GM18499 (cell line): ENCODE results near the gene DIS3L2.
"Not testable (repeated sequence)": the region's sequence is repeated elsewhere in the genome, so short reads cannot be mapped to it uniquely, and the experiment has no call there.

Experiments
- ATAC-seq: cut with Tn5 transposase; IDR thresholded peaks from one replicate; pipeline ENCODE4 v1.9.1; 2021; ENCODE audit warnings: moderate number of reproducible peaks; ENCODE audit not compliant: insufficient read depth, unreplicated experiment

Gene DIS3L2

DNA sequence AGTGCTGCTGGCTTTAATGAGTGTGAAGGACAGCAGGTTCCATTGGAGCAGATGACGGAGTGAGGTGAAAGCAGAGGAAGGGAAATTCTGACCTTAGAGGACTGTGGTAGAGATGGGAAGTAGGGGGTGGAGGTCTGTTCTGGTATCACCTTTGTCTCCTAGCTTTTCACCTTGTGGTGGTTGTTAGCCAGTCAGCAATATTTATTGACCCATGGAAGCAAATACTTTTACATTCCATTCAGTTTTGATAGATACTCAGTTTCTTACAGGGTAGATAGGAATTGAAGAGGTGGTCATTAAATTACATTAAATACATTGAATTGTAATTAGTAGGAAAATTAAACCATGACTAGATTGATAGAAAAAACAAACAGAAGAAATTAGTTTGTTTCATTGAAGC, 180.1 kb downstream of the DIS3L2 start:
- no peak for ATAC-seq

DNA sequence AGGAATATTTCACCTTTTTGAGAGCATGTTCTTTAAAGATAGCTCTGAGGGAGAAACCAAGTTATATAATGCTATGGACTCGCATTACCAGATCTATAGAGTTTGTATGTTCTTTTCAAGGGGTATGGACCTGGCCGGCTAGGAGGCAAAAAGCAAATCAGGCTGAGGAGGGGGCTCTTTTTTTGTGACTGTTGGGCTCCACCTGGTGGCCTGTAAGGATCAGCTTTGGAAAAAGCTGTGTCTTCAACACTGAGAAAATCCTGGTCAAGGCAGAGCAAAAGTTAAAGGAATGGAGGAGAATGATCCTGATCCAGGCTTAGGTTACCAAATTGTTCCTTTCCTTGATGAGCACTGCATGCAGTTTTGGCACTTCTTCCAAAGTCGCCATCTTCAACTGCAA, 180.5 kb downstream of the DIS3L2 start:
- no peak for ATAC-seq

- ATAC-seq = no peak
Measured at GRCh38 chr2:232142502-232142901, 181.0 kb downstream of the DIS3L2 start.

GRCh38 chr2:232146294-232146693, 184.8 kb downstream of the DIS3L2 start:
- ATAC-seq = no peak

GRCh38 chr2:232147440-232148077, 186.0 kb downstream of the DIS3L2 start:
- ATAC-seq = no peak

DNA sequence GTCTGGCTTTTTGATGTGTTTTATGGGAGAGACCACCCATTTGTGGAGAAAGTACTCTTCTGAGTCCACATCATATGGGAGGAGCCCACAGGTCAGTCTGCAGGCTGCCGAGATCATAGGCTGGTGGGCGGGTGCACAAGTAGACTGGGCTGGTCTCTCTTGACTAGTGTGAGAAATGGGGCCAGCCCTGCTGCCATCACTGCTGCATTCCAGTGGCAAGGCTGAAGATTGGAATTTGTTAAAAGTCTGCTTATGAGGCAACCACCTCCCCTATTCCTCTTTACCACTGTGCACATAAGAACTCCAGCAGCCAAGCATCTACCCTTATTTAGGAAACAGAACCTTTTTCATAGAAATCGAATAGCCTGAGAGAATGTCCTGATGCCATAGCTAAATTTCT, 200.7 kb downstream of the DIS3L2 start:
- no peak for ATAC-seq

DNA sequence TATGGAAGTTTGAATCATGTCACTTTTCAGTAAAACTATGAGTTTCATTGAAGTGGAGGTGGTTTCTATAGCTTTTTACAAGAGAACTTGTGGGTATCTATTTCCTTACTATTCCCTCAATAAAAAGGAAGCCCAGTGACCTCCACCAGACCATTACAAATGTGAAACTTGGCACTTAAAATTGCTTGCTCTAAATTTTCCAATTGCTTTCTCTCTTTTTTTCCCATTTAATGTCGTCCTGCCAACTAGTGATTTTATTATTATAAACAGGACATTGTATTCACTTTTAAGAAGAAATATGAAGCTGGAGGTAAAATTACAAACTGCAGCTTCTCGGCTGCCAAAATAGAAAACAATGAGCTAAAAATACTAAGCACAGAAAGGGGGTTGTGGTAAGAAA, 208.9 kb downstream of the DIS3L2 start:
- ATAC-seq = no peak

- ATAC-seq = no peak
Measured at GRCh38 chr2:232174662-232175061, 213.1 kb downstream of the DIS3L2 start.

- not testable (repeated sequence) for ATAC-seq
Measured at GRCh38 chr2:232176587-232176986, 215.1 kb downstream of the DIS3L2 start.

DNA sequence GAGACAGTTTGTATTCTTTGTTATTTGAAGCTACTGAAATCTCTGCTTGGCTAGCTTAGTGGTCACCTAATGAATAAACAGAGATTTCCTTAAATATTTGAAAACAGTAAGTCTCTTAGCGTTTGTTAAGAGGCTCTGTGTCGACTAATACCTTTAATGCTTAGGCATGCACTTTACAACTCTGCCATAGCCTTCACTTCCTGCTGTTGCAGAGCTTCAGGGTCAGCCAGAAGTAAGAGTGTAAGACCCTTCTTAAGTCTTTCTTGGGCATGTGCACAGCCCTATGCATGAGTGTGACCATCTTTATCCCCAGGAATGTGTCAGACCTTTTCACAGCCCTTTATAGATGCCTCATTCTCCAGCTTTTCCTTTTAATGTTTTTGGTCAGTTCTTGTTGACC, 221.8 kb downstream of the DIS3L2 start:
- no peak for ATAC-seq

DNA sequence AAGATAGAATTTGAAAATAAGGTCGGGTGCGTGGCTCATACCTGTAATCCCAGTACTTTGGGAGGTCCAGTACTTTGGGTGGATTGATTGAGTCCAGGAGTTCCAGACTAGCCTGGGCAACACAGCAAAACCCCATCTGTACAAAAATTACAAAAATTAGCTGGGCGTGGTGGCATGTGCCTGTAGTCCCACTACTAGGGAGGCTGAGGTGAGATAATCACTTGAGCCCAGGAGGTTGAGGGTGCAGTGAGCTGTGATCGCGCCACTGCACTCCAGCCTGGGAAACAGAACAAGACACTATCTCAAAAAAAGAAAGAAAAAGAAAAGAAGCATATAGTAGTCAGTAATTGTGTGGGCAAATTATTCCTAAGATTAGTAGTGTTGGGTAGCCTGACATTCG, 222.8 kb downstream of the DIS3L2 start:
- no peak for ATAC-seq

- no peak for ATAC-seq
Measured at GRCh38 chr2:232190796-232191195, 229.3 kb downstream of the DIS3L2 start.

DNA sequence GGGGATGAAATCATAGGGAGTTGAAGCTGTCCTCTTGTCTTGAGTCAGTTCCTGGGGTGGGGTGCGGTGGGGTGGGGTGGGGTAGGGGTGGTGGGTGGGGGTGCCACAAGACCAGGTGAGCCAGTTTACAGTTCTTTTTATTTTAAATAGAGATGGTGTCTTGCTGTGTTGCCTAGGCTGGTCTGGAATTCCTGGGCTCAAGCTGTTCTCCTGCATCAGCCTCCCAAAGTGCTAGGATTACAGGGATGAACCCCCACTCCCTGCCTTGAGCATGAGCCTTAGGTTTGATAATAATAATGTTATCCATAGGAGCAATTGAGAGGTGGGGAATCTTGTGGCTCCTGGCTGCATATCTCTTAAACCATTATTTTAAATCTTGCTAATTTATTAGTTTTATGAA, 234.0 kb downstream of the DIS3L2 start:
- ATAC-seq = no peak

DNA sequence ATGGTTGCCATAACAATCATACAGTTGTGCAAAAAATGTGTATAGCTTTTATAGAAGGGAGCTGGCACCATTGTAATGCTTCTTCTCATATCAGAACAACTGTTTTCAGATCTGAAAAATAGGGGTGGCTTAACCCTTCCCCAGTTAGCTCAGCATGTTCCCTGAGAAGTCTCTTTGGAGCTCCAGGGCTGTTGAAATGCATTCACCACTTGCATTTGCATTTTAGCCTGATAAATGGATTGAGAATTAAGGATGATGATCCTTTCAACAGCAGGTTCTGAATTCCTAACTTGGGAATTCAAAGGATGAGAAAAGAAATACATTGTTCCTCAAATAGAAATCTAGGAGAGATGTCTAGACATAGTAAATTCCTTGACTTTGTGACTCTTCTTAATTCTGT, 235.3 kb downstream of the DIS3L2 start:
- no peak for ATAC-seq

DNA sequence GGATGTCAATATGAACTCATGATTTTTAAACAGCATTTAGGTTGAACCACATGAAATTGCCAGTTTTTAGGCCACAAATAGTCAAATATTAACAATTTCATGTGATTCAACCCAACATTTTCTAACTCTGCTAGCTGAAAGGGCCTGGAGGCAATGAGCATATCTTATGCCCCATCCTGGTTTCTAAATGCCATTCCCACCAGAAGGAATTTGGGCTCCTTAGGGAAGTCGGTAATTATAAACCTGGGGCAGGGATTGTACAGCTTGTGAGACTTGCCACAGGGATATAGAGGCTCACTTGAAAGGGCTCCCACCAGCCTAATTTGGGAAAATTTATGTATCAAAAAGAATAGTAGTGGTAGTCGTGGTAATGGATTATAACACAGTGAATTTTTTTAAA, 238.7 kb downstream of the DIS3L2 start:
- ATAC-seq = no peak

DNA sequence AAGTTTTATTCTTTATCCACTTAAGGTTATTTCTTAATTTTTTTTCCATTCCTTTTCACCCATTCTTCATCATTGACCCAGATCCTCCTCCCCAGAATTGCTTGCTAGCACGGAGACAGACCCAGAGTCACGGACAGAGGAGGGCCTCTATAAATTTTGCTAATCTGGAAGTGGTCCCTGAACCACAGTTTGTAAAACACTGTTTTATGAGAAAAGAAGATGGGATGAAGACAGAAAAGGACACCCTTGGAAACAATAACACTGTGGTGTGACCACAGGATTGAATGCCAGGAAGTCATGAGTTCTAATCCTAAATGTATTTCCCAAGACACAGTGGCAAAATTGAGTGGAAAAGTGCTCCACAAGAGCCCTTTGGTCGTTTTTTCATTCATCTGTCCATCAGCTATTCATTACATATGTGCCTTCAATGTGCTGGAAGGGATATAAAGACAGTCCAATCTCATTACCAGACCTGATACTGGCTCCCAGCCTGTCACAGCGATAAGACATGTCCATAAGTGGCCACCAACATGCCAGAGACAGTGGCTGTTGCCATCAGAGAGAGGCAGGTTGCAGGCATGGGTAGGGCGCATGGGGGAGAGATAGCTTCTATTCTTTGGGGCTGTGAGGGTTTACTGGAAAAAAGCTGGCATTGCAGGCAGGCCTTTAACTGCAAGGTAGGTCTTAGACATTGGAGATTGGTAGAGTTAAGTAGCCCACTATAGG, 241.8 kb downstream of the DIS3L2 start:
- ATAC-seq = no peak

GRCh38 chr2:232203936-232204335, 242.4 kb downstream of the DIS3L2 start:
- ATAC-seq = no peak

GRCh38 chr2:232204457-232204931, 243.0 kb downstream of the DIS3L2 start:
- ATAC-seq = no peak

DNA sequence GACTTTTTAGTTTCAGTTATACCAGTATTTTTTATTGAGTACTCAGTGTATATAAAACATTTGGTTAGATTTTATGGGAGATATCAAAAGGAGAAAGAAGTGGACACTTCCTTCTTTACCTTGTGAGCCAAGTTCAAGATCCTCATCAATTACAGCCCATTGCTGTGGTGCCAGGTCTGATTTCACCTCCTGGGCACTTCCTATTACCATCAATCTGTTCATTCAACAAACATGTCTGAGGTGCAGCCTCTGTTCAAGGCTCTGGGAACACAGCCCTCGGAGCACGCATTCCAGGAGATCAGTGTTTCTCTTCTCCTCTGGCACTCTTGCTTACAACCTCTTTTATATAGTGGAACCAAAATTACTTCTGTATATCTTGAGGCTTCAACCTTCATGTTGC, 245.7 kb downstream of the DIS3L2 start:
- no peak for ATAC-seq

DNA sequence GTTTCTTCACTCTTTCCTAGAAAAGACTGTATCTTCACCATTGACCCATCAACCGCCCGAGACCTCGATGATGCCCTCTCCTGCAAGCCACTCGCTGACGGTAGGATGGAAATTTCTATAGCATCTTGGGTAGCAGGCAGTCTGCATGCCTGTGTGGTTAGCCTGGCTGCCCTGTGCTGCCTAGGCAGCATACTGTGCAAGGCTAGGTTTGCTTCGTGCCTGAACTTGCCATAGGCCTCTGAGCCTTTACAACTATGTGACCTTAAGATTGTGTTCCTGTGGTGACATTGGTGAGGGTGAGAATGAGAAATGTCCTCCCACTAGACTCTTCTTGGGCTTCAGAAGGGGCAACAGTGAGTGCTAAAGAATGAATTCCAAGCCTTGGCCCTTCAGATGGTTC, 248.8 kb downstream of the DIS3L2 start:
- ATAC-seq = no peak

DNA sequence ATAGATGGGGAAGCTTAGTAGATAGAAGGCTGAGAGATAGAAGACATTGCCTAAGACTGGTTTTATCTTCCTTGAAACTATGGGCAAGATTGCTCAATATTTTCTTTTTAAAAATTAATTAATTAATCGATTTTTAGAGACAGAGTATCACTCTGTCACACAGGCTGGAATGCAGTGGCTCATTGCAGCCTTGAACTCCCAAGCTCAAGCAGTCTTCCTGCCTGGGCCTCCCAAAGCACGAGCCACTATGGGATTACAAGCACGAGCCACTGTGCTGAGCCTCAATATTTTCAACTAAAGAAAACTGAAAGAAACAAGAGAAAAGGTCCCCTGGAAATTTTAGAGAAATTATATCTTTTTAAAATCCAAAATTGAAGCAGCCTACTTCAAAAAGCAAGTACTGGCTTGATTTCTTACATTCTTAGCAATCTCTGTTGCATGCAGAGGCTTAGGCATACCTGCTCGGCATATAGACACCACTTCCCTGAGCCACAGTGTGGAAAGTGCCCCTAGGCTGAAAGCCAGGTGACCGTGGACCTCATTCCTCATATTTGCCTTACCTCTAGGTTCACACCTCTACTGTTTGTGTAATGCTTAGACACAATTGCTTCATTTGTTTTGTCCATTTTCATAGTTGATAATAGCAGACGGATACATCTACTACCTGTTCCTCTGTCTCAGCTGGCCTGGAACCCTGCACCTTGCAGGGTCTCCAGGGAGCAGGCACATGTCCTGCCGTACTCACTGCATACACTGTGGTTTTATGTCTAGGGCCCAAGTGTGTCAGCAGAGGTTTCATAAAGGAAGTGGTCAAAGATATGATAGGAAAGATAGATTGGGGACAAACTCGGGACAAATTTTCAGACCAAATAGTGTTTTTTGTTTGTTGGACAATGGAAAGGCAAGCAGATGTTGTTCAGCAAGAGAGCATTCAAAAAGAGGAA, 250.5 kb downstream of the DIS3L2 start:
- no peak for ATAC-seq
